H1 (cell line): ENCODE measurements around the gene MRPS18B. TPM values are rescaled to one million over a fixed set of nuclear protein-coding genes. Genes with fewer than 3 reads are reported as not detected.

ENCODE experiments used
- CTCF ChIA-PET: fragments of 300-600 bp; sonication (Branson Sonifier 250); formaldehyde crosslinking; loops from one replicate; lab custom pipeline; 2021; ENCODE audit not compliant: partially characterized antibody; lab: Charles Lee
- POLR2A ChIA-PET: fragments of 300-600 bp; sonication (Branson Sonifier 250); formaldehyde crosslinking; loops from one replicate; lab custom pipeline; 2021; ENCODE audit warnings: inconsistent platforms; ENCODE audit not compliant: partially characterized antibody; lab: Charles Lee
- DNase-seq, 2 experiments: peaks; one replicate each; pipeline versions ENCODE4 v3.0.0 to v3.0.0-alpha.2; 2010 to 2022; ENCODE audit warnings: low spot score in 2 of 2, low read depth in 1 of 2, mixed read lengths in 1 of 2
- FAIRE-seq: peaks from 2 replicates; lab custom pipeline; 2011; peaks lifted over from hg19 to GRCh38; lab: Jason Lieb, UNC
- H2AFZ ChIP-seq: 2 replicates; pipeline ENCODE4 v1.8.1; 2012; ENCODE audit warnings: low read length, inconsistent platforms
- H2AK5ac ChIP-seq: 2 replicates; pipeline ENCODE4 v1.6.1; 2013; ENCODE audit warnings: low read depth, low read length
- H2BK120ac ChIP-seq: replicated peaks from 2 replicates; pipeline ENCODE3; 2013; ENCODE audit warnings: low read depth, low read length, inconsistent platforms
- H2BK12ac ChIP-seq: 2 replicates; pipeline ENCODE4 v1.6.1; 2013; ENCODE audit warnings: low read depth, low read length
- H2BK15ac ChIP-seq: 2 replicates; pipeline ENCODE4 v1.6.1; 2013; ENCODE audit warnings: low read length
- H2BK20ac ChIP-seq: 2 replicates; pipeline ENCODE4 v1.6.1; 2013; ENCODE audit warnings: low read length
- H2BK5ac ChIP-seq: 2 replicates; pipeline ENCODE4 v1.6.1; 2013; ENCODE audit warnings: low read depth, low read length
- H3K14ac ChIP-seq: 2 replicates; pipeline ENCODE4 v1.6.1; 2013; ENCODE audit warnings: inconsistent platforms; ENCODE audit not compliant: insufficient read length
- H3K18ac ChIP-seq: 2 replicates; pipeline ENCODE4 v1.6.1; 2013; ENCODE audit warnings: low read length; ENCODE audit errors: extremely low read depth
- H3K23ac ChIP-seq: 2 replicates; pipeline ENCODE4 v1.6.1; 2013; ENCODE audit warnings: inconsistent platforms; ENCODE audit not compliant: insufficient read length
- H3K23me2 ChIP-seq: 2 replicates; pipeline ENCODE4 v1.6.1; 2013; ENCODE audit warnings: low read depth, low read length
- H3K27ac ChIP-seq: 2 replicates; pipeline ENCODE4 v1.6.1; 2011; ENCODE audit warnings: low read depth, low read length, inconsistent platforms
- H3K27me3 ChIP-seq, 4 experiments: replicated peaks in 1 of 4; 1 replicate in 1 of 4; 2 replicates in 3 of 4; pipeline versions ENCODE4 v1.6.1 to v1.8.1; 2011 to 2013; ENCODE audit warnings: low read length in 3 of 4, mild to moderate bottlenecking in 3 of 4, inconsistent platforms in 2 of 4, mixed read lengths in 2 of 4, moderate library complexity in 1 of 4; ENCODE audit not compliant: control insufficient read depth in 3 of 4, insufficient read depth in 3 of 4; ENCODE audit errors: extremely low read depth in 1 of 4
- H3K36me3 ChIP-seq, 4 experiments: 2 replicates each; pipeline versions ENCODE4 v1.6.1 to v1.8.1; 2011 to 2013; ENCODE audit warnings: mild to moderate bottlenecking in 4 of 4, low read length in 3 of 4, moderate library complexity in 2 of 4, control low read depth in 1 of 4, inconsistent platforms in 1 of 4; ENCODE audit not compliant: insufficient read depth in 4 of 4, control insufficient read depth in 2 of 4
- H3K4ac ChIP-seq: replicated peaks from 2 replicates; pipeline ENCODE3; 2013; ENCODE audit warnings: low read length, low read depth, mixed read lengths, inconsistent platforms; ENCODE audit not compliant: insufficient read length
- H3K4me1 ChIP-seq, 4 experiments: replicated peaks in 1 of 4; 1 replicate in 1 of 4; 2 replicates in 3 of 4; pipeline versions ENCODE4 v1.6.1 to v1.8.1; 2011 to 2013; ENCODE audit warnings: low read length in 3 of 4, inconsistent platforms in 2 of 4, mixed read lengths in 1 of 4; ENCODE audit not compliant: insufficient read depth in 4 of 4, control insufficient read depth in 3 of 4
- H3K4me2 ChIP-seq, 2 experiments: 2 replicates each; pipeline versions ENCODE4 v1.6.1 to v1.8.1; 2011 to 2013; ENCODE audit warnings: low read depth in 2 of 2, low read length in 2 of 2, control low read depth in 1 of 2, inconsistent platforms in 1 of 2, mild to moderate bottlenecking in 1 of 2; ENCODE audit not compliant: insufficient read depth in 1 of 2
- H3K4me3 ChIP-seq, 4 experiments: fragments of 200-600, 300-600 bp in 1 of 4; sonication (generic), shearing (Covaris generic), sonication (Bioruptor Twin) in 1 of 4; 2 replicates each; pipeline versions ENCODE4 v1.5.1 to v1.8.1; 2011 to 2016; ENCODE audit warnings: low read length in 4 of 4, low read depth in 3 of 4, control low read depth in 2 of 4, inconsistent platforms in 2 of 4, mild to moderate bottlenecking in 2 of 4, mixed read lengths in 1 of 4, moderate library complexity in 1 of 4; ENCODE audit not compliant: insufficient read depth in 2 of 4; ENCODE audit errors: extremely low read depth in 1 of 4
- H3K56ac ChIP-seq: replicated peaks from 2 replicates; pipeline ENCODE3; 2013; ENCODE audit warnings: low read depth, mild to moderate bottlenecking, mixed read lengths, low read length, inconsistent platforms; ENCODE audit not compliant: insufficient read length
- H3K79me1 ChIP-seq: 2 replicates; pipeline ENCODE4 v1.6.1; 2013; ENCODE audit warnings: low read depth, low read length, control low read depth
- H3K79me2 ChIP-seq, 2 experiments: 2 replicates each; pipeline versions ENCODE4 v1.6.1 to v1.8.1; 2012 to 2013; ENCODE audit warnings: low read length in 2 of 2, mild to moderate bottlenecking in 2 of 2, inconsistent platforms in 1 of 2; ENCODE audit not compliant: insufficient read depth in 2 of 2, control insufficient read depth in 1 of 2
- H3K9ac ChIP-seq, 4 experiments: replicated peaks in 1 of 4; 1 replicate in 1 of 4; 2 replicates in 3 of 4; pipeline versions ENCODE4 v1.6.1 to v1.8.1; 2011 to 2013; ENCODE audit warnings: low read depth in 3 of 4, low read length in 3 of 4, control low read depth in 2 of 4, mild to moderate bottlenecking in 2 of 4, moderate library complexity in 2 of 4, inconsistent platforms in 1 of 4; ENCODE audit errors: extremely low read depth in 1 of 4
- H3K9me3 ChIP-seq, 2 experiments: 2 replicates each; pipeline versions ENCODE4 v1.6.1 to v1.8.1; 2012 to 2013; ENCODE audit warnings: mild to moderate bottlenecking in 2 of 2, moderate library complexity in 2 of 2, control low read depth in 1 of 2, inconsistent platforms in 1 of 2, low read depth in 1 of 2, low read length in 1 of 2, mixed read lengths in 1 of 2; ENCODE audit not compliant: insufficient read depth in 2 of 2
- H4K20me1 ChIP-seq, 2 experiments: replicated peaks in 1 of 2; 2 replicates each; pipeline versions ENCODE3 to v1.8.1; 2011 to 2013; ENCODE audit warnings: inconsistent platforms in 2 of 2, low read length in 2 of 2, mild to moderate bottlenecking in 1 of 2; ENCODE audit not compliant: insufficient read depth in 2 of 2, control insufficient read depth in 1 of 2
- H4K5ac ChIP-seq: 2 replicates; pipeline ENCODE4 v1.6.1; 2013; ENCODE audit warnings: low read length, low read depth, mixed read lengths, inconsistent platforms; ENCODE audit not compliant: insufficient read length
- H4K8ac ChIP-seq: 2 replicates; pipeline ENCODE4 v1.8.0; 2013; ENCODE audit warnings: mild to moderate bottlenecking, moderate library complexity, low read length, inconsistent platforms; ENCODE audit not compliant: insufficient read depth; ENCODE audit errors: extremely low read depth
- H4K91ac ChIP-seq: replicated peaks from 2 replicates; pipeline ENCODE3; 2013; ENCODE audit warnings: low read length, mixed read lengths, inconsistent platforms; ENCODE audit not compliant: insufficient read length
- BCL11A ChIP-seq, 2 experiments: IDR thresholded peaks; one replicate each; pipeline ENCODE4 v1.6.1; 2011; ENCODE audit warnings: low read depth in 2 of 2, low read length in 2 of 2, mild to moderate bottlenecking in 2 of 2
- CBX8 ChIP-seq: fragments of 300-800, 300-1000 bp; sonication (generic); IDR thresholded peaks from 2 replicates; pipeline ENCODE4 v1.7.1; 2016; ENCODE audit warnings: low read depth, low read length, borderline replicate concordance
- NANOG ChIP-seq: IDR thresholded peaks from 2 replicates; pipeline ENCODE4 v1.6.1; 2011; ENCODE audit warnings: low read length, low read depth, mild to moderate bottlenecking, inconsistent platforms; ENCODE audit not compliant: insufficient read depth, poor library complexity, severe bottlenecking
- POU5F1 ChIP-seq: IDR thresholded peaks from 2 replicates; pipeline ENCODE4 v1.6.1; 2011; ENCODE audit warnings: low read depth, mild to moderate bottlenecking, low read length, moderate library complexity
- SIRT6 ChIP-seq: IDR thresholded peaks from one replicate; pipeline ENCODE4 v1.7.1; 2012; ENCODE audit warnings: low read length, inconsistent platforms
- WGBS, 2 experiments: shearing (Covaris generic) in 1 of 2; methylation state at CpG; one replicate each; pipeline versions ENCODE4 v1.1.6 to v1.1.7; 2013 to 2015; ENCODE audit warnings: low lambda C conversion rate in 2 of 2, mixed read lengths in 2 of 2, inconsistent platforms in 1 of 2, low coverage in 1 of 2, missing lambda C conversion rate in 1 of 2; ENCODE audit not compliant: insufficient replicate concordance in 2 of 2, insufficient coverage in 1 of 2, insufficient read length in 1 of 2; ENCODE audit errors: extremely low coverage in 1 of 2, missing lambda C conversion rate in 1 of 2; 5-methylcytosine and 5-hydroxymethylcytosine counted together
- polyA plus RNA-seq, 7 experiments: library from polyadenylated mRNA; depleted of rRNA in 3 of 7; stranded (reverse) in 5 of 7; unstranded in 2 of 7; fragments of >200 nt in 5 of 7; fragments of 200-250 nt in 2 of 7; gene quantifications; 1 replicate in 5 of 7; 2 replicates in 1 of 7; 4 replicates in 1 of 7; pipeline versions ENCODE4 v1.2.1 to v1.2.3, GENCODE V29; 2011 to 2013; ENCODE audit warnings: missing spikeins in 2 of 7, mixed read lengths in 2 of 7
- total RNA-seq: library from RNA; stranded (reverse); fragmentation: NEBNext Ultra II Directional; extraction: Animal tissue kit (Norgen Biotek cat#: 25700); gene quantifications from 2 replicates; pipeline ENCODE4 v1.2.1, GENCODE V29; 2021
- TF ChIP-seq, protein P1 (sequence below), 3 experiments: IDR thresholded peaks; 1 replicate in 2 of 3; 2 replicates in 1 of 3; pipeline versions ENCODE4 v1.5.1 to v1.6.1; 2011; ENCODE audit warnings: low read length in 3 of 3, mild to moderate bottlenecking in 3 of 3, inconsistent platforms in 2 of 3, low read depth in 1 of 3, moderate library complexity in 1 of 3; ENCODE audit not compliant: insufficient read depth in 1 of 3; ENCODE audit errors: control extremely low read depth in 1 of 3
- TF ChIP-seq, protein P2 (sequence below): IDR thresholded peaks from 2 replicates; pipeline ENCODE4 v1.6.1; 2012; ENCODE audit warnings: inconsistent platforms
- TF ChIP-seq, protein P3 (sequence below): IDR thresholded peaks from 2 replicates; pipeline ENCODE4 v1.6.1; 2012; ENCODE audit warnings: low read length, inconsistent platforms

MRPS18B gene
- total and polyA plus RNA-seq, 2 of the 8 experiments (the other 6 are each of a cell fraction or from before 2014, with no cell fraction given), result 57.8 to 83.3 TPM

DNA sequence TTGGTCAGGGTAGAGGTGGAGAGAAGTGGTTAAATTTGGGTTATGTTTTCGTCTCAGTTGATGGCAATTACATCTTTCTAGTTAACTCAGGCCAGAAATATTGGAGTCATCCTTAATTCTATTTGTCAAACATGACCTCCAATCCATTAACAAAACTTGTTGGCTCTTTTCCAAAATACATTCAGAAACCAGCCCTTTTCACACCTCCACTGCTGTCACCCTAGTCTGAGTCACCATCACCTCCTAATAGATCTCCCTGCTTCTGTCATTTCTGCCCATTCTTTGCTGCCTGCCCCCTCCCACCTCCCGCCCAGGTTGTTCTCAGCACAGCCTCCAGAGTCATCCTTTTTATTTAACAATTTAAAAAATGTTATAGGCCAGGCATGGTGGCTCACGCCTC, 49.4 kb upstream of the MRPS18B start:
- Histone ChIP-seq H3K4me2 (no peak overlapping the region), H3K9me3 (no peaks in the 10 kb centered on the region), H3K23me2 (peaks cover 9% of the 10 kb centered on the region; the same call in 1 of the 2 replicates), H3K27ac (no peak overlapping the region), H2BK15ac (no peak overlapping the region), H3K4ac (no peak overlapping the region), H3K9ac (no peak overlapping the region), H3K14ac (no peak overlapping the region), H2AFZ (no peak overlapping the region), H3K36me3 (peaks cover 0 to under 1% (median 0%) of the 10 kb centered on the region in 4 experiments; a peak in 5 of 8 replicates), H2BK5ac (no peak overlapping the region), H2BK120ac (no peak overlapping the region), H2BK20ac (no peak overlapping the region), H3K27me3 (no peaks in the 10 kb centered on the region), H4K91ac (no peak overlapping the region), H2BK12ac (no peak overlapping the region), H4K20me1 (peaks cover 3 to 8% of the 10 kb centered on the region in 2 experiments), H3K18ac (no peak overlapping the region), H3K23ac (no peak overlapping the region), H3K79me1 (peaks cover 9% of the 10 kb centered on the region; the same call in 1 of the 2 replicates), H3K79me2 (peaks cover 15 to 18% of the 10 kb centered on the region in 2 experiments), H2AK5ac (no peak overlapping the region), H3K4me3 (no peak overlapping the region), H4K8ac (no peak overlapping the region), H3K56ac (no peak overlapping the region), H3K4me1 (peaks cover 0 to 4% (median 2%) of the 10 kb centered on the region in 4 experiments; a peak in 5 of 7 replicates), H4K5ac (no peak overlapping the region)
- 57% methylated on average over 3 of the region's 3 CpGs; no CpG with 5 or more reads in 1 of the 2 experiments for WGBS, 2 experiments
- CTCF ChIA-PET, result interaction anchor here (1.2 to 1.7 kb wide), 2 partner anchors 29 to 117 kb away, joined by 3 read pairs; no protein-coding TSS in a partner anchor
- no peak for DNase-seq
- no peak for FAIRE-seq
- POLR2A ChIA-PET, result interaction anchor here (1.7 to 4.9 kb wide), 5 partner anchors 11 to 45 kb away, joined by 5 to 68 read pairs (median 10); partner anchors contain the start of genes GNL1 and PRR3
- no peak for TF ChIP-seq CBX8
- TF ChIP-seq, protein P1, sequence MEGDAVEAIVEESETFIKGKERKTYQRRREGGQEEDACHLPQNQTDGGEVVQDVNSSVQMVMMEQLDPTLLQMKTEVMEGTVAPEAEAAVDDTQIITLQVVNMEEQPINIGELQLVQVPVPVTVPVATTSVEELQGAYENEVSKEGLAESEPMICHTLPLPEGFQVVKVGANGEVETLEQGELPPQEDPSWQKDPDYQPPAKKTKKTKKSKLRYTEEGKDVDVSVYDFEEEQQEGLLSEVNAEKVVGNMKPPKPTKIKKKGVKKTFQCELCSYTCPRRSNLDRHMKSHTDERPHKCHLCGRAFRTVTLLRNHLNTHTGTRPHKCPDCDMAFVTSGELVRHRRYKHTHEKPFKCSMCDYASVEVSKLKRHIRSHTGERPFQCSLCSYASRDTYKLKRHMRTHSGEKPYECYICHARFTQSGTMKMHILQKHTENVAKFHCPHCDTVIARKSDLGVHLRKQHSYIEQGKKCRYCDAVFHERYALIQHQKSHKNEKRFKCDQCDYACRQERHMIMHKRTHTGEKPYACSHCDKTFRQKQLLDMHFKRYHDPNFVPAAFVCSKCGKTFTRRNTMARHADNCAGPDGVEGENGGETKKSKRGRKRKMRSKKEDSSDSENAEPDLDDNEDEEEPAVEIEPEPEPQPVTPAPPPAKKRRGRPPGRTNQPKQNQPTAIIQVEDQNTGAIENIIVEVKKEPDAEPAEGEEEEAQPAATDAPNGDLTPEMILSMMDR (IDR thresholded peaks at IDR 0.05; ENCODE audit: control extremely low read depth in 1 of 3, insufficient read depth in 1 of 3, low read depth in 1 of 3, low read length in 3 of 3), result no peak
- TF ChIP-seq NANOG, result no peak
- TF ChIP-seq SIRT6, result no peak
- TF ChIP-seq BCL11A (IDR thresholded peaks at IDR 0.05; ENCODE audit: low read depth in 2 of 2, low read length in 2 of 2), result no peak
- TF ChIP-seq POU5F1, result no peak
- TF ChIP-seq, protein P2, sequence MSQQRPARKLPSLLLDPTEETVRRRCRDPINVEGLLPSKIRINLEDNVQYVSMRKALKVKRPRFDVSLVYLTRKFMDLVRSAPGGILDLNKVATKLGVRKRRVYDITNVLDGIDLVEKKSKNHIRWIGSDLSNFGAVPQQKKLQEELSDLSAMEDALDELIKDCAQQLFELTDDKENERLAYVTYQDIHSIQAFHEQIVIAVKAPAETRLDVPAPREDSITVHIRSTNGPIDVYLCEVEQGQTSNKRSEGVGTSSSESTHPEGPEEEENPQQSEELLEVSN, result no peak
- TF ChIP-seq, protein P3, sequence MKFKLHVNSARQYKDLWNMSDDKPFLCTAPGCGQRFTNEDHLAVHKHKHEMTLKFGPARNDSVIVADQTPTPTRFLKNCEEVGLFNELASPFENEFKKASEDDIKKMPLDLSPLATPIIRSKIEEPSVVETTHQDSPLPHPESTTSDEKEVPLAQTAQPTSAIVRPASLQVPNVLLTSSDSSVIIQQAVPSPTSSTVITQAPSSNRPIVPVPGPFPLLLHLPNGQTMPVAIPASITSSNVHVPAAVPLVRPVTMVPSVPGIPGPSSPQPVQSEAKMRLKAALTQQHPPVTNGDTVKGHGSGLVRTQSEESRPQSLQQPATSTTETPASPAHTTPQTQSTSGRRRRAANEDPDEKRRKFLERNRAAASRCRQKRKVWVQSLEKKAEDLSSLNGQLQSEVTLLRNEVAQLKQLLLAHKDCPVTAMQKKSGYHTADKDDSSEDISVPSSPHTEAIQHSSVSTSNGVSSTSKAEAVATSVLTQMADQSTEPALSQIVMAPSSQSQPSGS, result no peak
